ENCODE data around the gene CLEC14A.

The CLEC14A gene

GRCh38 chr14:38255673-38256532 lies at the start of gene CLEC14A:
Gene CLEC14A, minus strand, starts transcription at chr14:38256093. Its CDS starts 71 bp downstream, at chr14:38256022.
- DNase-seq: no peak

GRCh38 chr14:38302966-38303365 lies 47.1 kb upstream of the CLEC14A start:
- no peak for DNase-seq

- DNase-seq: no peak
These were observed 46.1 kb upstream of the CLEC14A start for GRCh38 chr14:38302034-38302433.

- no peak for DNase-seq
These were observed 41.8 kb upstream of the CLEC14A start for GRCh38 chr14:38297681-38298080.

GRCh38 chr14:38291681-38292467 lies 36.0 kb upstream of the CLEC14A start:
- DNase-seq: no peak

- no peak for DNase-seq
These were observed 34.8 kb upstream of the CLEC14A start for GRCh38 chr14:38290601-38291188.

GRCh38 chr14:38286452-38286851 lies 30.6 kb upstream of the CLEC14A start:
- no peak for DNase-seq

GRCh38 chr14:38285962-38286361 lies 30.1 kb upstream of the CLEC14A start:
- DNase-seq: no peak

GRCh38 chr14:38282936-38283335 lies 27.0 kb upstream of the CLEC14A start:
- DNase-seq: no peak

GRCh38 chr14:38280081-38280480 lies 24.2 kb upstream of the CLEC14A start:
- DNase-seq: no peak

GRCh38 chr14:38279572-38279971 lies 23.7 kb upstream of the CLEC14A start:
- no peak for DNase-seq

- DNase-seq: no peak
These were observed 22.1 kb upstream of the CLEC14A start for GRCh38 chr14:38278035-38278434.

- no peak for DNase-seq
These were observed 7.0 kb upstream of the CLEC14A start for GRCh38 chr14:38262844-38263243.

GRCh38 chr14:38261620-38262019 lies 5.7 kb upstream of the CLEC14A start:
- DNase-seq: no peak

GRCh38 chr14:38257507-38257906 lies 1.6 kb upstream of the CLEC14A start:
- no peak for DNase-seq

GRCh38 chr14:38256533-38256840 lies 594 bp upstream of the CLEC14A start:
- DNase-seq: no peak

- DNase-seq: no peak
These were observed 553 bp downstream of the CLEC14A start for GRCh38 chr14:38255408-38255672.

- DNase-seq: no peak
These were observed 1.1 kb downstream of the CLEC14A start for GRCh38 chr14:38254571-38255407.

GRCh38 chr14:38253676-38254075 lies 2.2 kb downstream of the CLEC14A start:
- no peak for DNase-seq

- DNase-seq: no peak
These were observed 3.7 kb downstream of the CLEC14A start for GRCh38 chr14:38252066-38252710.

- no peak for DNase-seq
These were observed 5.6 kb downstream of the CLEC14A start for GRCh38 chr14:38250331-38250730.

GRCh38 chr14:38248321-38249028 lies 7.4 kb downstream of the CLEC14A start:
- no peak for DNase-seq
